ENCODE results near the gene DTHD1. TPM values are rescaled to one million over a fixed set of nuclear protein-coding genes. Genes with fewer than 3 reads are reported as not detected.

Gene DTHD1
- total RNA-seq, 2 experiments from 2014 or later: 0.11 to 0.16 TPM

DNA sequence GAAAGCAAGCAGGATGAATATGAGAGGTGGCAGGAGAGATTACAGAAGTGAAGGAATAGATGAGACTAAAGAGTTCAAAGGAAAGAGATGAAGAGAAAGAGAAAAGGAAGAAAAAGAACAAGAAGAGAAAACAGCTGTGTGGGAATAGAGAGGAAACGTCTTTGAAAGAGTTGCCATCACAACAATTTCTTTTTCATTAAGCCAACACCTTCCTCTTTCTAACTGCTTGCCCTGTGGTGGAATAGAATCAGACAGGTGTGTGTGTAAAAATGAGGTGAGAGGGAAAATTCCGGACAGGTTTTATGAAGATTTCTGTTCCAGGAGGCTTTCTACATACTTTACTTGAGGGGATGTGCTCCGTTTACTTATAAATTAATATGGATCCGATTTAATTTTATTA, 28.8 kb downstream of the DTHD1 start:
- Histone ChIP-seq H3K36me3 (ENCODE audit: insufficient read depth, low read length) (no peaks in the 10 kb centered on the region), H3K27ac (ENCODE audit: low read depth in 1 of 2, low read length in 2 of 2) (no peak overlapping the region), H3K27me3 (ENCODE audit: control insufficient read depth in 1 of 2, insufficient read depth in 2 of 2, low read length in 2 of 2) (no peaks in the 10 kb centered on the region), H3K4me1 (ENCODE audit: insufficient read depth, low read length) (peaks cover 15% of the 10 kb centered on the region), H3K4me3 (ENCODE audit: low read length) (no peak overlapping the region), H3K9me3 (ENCODE audit: control insufficient read depth in 1 of 2, insufficient read depth in 1 of 2, low read length in 2 of 2) (no peaks in the 10 kb centered on the region)
- POLR2A ChIA-PET: no interaction called here
- TF ChIP-seq, protein P1, sequence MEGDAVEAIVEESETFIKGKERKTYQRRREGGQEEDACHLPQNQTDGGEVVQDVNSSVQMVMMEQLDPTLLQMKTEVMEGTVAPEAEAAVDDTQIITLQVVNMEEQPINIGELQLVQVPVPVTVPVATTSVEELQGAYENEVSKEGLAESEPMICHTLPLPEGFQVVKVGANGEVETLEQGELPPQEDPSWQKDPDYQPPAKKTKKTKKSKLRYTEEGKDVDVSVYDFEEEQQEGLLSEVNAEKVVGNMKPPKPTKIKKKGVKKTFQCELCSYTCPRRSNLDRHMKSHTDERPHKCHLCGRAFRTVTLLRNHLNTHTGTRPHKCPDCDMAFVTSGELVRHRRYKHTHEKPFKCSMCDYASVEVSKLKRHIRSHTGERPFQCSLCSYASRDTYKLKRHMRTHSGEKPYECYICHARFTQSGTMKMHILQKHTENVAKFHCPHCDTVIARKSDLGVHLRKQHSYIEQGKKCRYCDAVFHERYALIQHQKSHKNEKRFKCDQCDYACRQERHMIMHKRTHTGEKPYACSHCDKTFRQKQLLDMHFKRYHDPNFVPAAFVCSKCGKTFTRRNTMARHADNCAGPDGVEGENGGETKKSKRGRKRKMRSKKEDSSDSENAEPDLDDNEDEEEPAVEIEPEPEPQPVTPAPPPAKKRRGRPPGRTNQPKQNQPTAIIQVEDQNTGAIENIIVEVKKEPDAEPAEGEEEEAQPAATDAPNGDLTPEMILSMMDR (IDR thresholded peaks at IDR 0.05): no peak
- CTCF ChIA-PET: no interaction called here
- ATAC-seq (ENCODE audit: poor library complexity) (no peak), DNase-seq (no peak)
- Mint-ChIP-seq H3K4me3 (no peak overlapping the region), H3K27ac (no peak overlapping the region), H3K4me1 (ENCODE audit: low read depth) (peaks cover 14% of the 10 kb centered on the region), H3K27me3 (no peaks in the 10 kb centered on the region), H3K9me3 (no peaks in the 10 kb centered on the region), H3K36me3 (ENCODE audit: low read depth) (no peaks in the 10 kb centered on the region)
- intact Hi-C loops (cut with DNase I, micrococcal nuclease): no loop called here

DNA sequence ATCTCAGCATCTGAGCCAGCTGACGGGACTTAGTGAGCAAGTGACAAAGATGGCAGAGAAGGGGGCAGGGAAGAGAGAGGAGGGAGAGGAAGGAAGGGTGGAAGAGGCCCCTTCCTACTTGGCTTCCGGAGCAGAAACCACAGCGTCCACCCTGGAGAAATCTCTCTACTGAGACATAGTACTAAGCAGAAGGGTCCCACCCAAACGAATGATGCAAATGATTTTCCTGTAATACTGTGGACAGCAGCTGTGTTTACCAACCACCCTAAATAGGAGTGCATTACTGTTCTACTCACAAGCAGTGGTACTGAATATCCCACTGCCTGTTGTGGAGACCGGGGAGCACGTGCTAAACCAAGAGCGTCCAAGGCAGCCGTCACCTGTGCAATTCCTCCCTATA, 29.4 kb downstream of the DTHD1 start:
- ChIA-PET POLR2A (no interaction called here), CTCF (no interaction called here)
- TF ChIP-seq, protein P1 (IDR thresholded peaks at IDR 0.05): no peak
- peaks cover 15% of the 10 kb centered on the region for H3K4me1 ChIP-seq (ENCODE audit: insufficient read depth, low read length)
- no peaks in the 10 kb centered on the region for H3K36me3 ChIP-seq (ENCODE audit: insufficient read depth, low read length)
- DNase-seq (peak in 4 of 14 experiments; percentile 11 to 36 (median 26)), ATAC-seq (ENCODE audit: poor library complexity) (no peak)
- H3K9me3 ChIP-seq (ENCODE audit: control insufficient read depth in 1 of 2, insufficient read depth in 1 of 2, low read length in 2 of 2): no peaks in the 10 kb centered on the region
- H3K27ac ChIP-seq (ENCODE audit: low read depth in 1 of 2, low read length in 2 of 2): no peak overlapping the region
- H3K4me3 ChIP-seq (ENCODE audit: low read length): no peak overlapping the region
- Mint-ChIP-seq H3K27ac (no peak overlapping the region), H3K4me3 (no peak overlapping the region), H3K9me3 (no peaks in the 10 kb centered on the region), H3K36me3 (ENCODE audit: low read depth) (no peaks in the 10 kb centered on the region), H3K4me1 (ENCODE audit: low read depth) (peaks cover 14% of the 10 kb centered on the region), H3K27me3 (no peaks in the 10 kb centered on the region)
- intact Hi-C loops (cut with DNase I, micrococcal nuclease): no loop called here
- H3K27me3 ChIP-seq (ENCODE audit: control insufficient read depth in 1 of 2, insufficient read depth in 2 of 2, low read length in 2 of 2): no peaks in the 10 kb centered on the region

DNA sequence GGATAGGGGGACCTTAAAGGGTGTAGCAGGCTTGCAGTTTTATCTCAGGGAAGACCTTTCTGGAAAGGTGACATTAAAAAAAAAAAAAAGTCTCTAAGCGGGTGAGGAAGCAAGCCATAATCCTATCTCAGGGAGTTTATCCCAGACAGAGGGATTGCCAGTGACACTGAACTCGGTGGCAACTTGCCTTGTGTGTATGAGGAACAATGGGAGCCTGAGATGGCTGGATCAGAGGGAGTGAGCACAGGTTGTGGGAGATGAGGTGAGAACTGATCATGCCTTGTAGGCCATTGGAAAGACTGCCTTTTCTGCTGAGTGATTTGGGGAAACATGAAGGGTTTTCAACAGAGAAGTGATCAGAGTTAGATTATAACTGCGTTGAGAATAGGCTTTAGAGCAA, 31.1 kb downstream of the DTHD1 start:
- Mint-ChIP-seq H3K27me3 (no peaks in the 10 kb centered on the region), H3K27ac (no peak overlapping the region), H3K36me3 (ENCODE audit: low read depth) (no peaks in the 10 kb centered on the region), H3K9me3 (no peaks in the 10 kb centered on the region), H3K4me1 (ENCODE audit: low read depth) (peaks cover 15% of the 10 kb centered on the region), H3K4me3 (no peak overlapping the region)
- intact Hi-C loops (cut with DNase I, micrococcal nuclease): no loop called here
- H3K4me3 ChIP-seq (ENCODE audit: low read length): no peak overlapping the region
- H3K27ac ChIP-seq (ENCODE audit: low read depth in 1 of 2, low read length in 2 of 2): no peak overlapping the region
- TF ChIP-seq, protein P1 (IDR thresholded peaks at IDR 0.05): no peak
- H3K9me3 ChIP-seq (ENCODE audit: control insufficient read depth in 1 of 2, insufficient read depth in 1 of 2, low read length in 2 of 2): no peaks in the 10 kb centered on the region
- ChIA-PET POLR2A (no interaction called here), CTCF (no interaction called here)
- peaks cover 15% of the 10 kb centered on the region for H3K4me1 ChIP-seq (ENCODE audit: insufficient read depth, low read length)
- ATAC-seq (ENCODE audit: poor library complexity) (no peak), DNase-seq (no peak)
- H3K27me3 ChIP-seq (ENCODE audit: control insufficient read depth in 1 of 2, insufficient read depth in 2 of 2, low read length in 2 of 2): no peaks in the 10 kb centered on the region
- no peaks in the 10 kb centered on the region for H3K36me3 ChIP-seq (ENCODE audit: insufficient read depth, low read length)
